GM12801 (cell line): Measurements from ENCODE around the gene ECSIT.

Source experiments
- CTCF ChIP-seq: IDR thresholded peaks from one replicate; pipeline ENCODE4 v1.5.1; 2011; ENCODE audit warnings: control low read depth; ENCODE audit not compliant: insufficient read length; ENCODE audit errors: extremely low read depth

ECSIT gene

GRCh38 chr19:11499890-11500420 lies 29.0 kb downstream of the ECSIT start:
- TF ChIP-seq CTCF, result no peak

- no peak for TF ChIP-seq CTCF
Measured at GRCh38 chr19:11499220-11499726, 29.7 kb downstream of the ECSIT start.

- TF ChIP-seq CTCF, result no peak
Measured at GRCh38 chr19:11496391-11497163, 32.4 kb downstream of the ECSIT start.

- TF ChIP-seq CTCF, result no peak
Measured at GRCh38 chr19:11495885-11496284, 33.0 kb downstream of the ECSIT start.

GRCh38 chr19:11495481-11495880 lies 33.5 kb downstream of the ECSIT start:
- TF ChIP-seq CTCF, result no peak

GRCh38 chr19:11494634-11495285 lies 34.2 kb downstream of the ECSIT start:
- TF ChIP-seq CTCF, result no peak

GRCh38 chr19:11489378-11489777 lies 39.6 kb downstream of the ECSIT start:
- no peak for TF ChIP-seq CTCF
